Fibroblast of skin of left quadriceps (primary cell): ENCODE data around the gene ZGPAT.

Experiments used
- DNase-seq, 2 experiments: peaks; one replicate each; pipeline ENCODE4 v3.0.0-alpha.2; 2013; ENCODE audit warnings: low read depth in 2 of 2

ZGPAT gene

DNA sequence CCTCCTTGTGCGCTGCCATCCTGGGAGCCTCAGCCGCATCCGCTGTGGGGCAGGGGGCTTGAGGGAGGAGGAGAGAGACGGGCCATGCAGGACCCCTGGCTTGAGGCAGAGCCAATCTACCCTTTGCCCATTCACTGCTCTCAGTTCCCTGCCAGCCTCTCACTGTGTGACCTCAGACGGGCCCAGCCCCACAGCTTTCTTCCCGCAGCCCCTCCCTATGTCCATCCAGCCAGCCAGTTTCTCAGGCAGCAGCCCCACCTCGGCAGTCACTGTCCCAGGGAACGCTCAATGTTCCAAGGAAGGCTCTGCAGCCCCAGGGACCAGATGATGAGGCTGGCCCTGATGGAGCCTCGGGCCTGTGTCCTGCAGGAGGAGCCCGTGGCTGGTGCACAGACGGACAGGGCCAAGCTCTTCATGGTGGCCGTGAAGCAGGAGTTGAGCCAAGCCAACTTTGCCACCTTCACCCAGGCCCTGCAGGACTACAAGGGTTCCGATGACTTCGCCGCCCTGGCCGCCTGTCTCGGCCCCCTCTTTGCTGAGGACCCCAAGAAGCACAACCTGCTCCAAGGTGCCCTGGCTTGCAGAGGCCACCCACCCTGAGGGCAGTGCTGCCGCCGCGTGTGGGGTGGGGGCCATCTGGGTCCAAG is 15.3 kb upstream of the ZGPAT start:
- DNase-seq: no peak

DNA sequence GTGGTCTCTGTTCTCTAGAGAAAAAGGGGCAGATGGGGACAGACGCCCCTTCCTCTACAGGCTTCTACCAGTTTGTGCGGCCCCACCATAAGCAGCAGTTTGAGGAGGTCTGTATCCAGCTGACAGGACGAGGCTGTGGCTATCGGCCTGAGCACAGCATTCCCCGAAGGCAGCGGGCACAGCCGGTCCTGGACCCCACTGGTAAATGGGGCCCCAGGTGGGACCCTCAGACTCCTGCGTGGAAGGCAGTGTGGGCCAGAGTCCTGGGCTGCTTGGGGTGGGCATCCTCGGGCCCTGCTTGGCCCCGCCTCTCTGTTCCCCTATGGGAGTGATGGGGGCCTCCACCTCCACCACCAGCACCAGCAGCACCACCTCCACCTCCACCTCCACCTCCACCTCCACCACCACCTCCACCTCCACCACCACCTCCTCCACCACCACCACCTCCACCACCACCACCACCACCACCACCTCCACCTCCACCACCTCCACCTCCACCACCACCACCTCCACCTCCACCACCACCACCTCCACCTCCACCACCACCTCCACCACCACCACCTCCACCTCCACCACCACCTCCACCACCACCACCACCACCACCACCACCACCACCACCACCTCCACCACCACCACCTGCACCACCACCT is 14.6 kb upstream of the ZGPAT start:
- no peak for DNase-seq

DNA sequence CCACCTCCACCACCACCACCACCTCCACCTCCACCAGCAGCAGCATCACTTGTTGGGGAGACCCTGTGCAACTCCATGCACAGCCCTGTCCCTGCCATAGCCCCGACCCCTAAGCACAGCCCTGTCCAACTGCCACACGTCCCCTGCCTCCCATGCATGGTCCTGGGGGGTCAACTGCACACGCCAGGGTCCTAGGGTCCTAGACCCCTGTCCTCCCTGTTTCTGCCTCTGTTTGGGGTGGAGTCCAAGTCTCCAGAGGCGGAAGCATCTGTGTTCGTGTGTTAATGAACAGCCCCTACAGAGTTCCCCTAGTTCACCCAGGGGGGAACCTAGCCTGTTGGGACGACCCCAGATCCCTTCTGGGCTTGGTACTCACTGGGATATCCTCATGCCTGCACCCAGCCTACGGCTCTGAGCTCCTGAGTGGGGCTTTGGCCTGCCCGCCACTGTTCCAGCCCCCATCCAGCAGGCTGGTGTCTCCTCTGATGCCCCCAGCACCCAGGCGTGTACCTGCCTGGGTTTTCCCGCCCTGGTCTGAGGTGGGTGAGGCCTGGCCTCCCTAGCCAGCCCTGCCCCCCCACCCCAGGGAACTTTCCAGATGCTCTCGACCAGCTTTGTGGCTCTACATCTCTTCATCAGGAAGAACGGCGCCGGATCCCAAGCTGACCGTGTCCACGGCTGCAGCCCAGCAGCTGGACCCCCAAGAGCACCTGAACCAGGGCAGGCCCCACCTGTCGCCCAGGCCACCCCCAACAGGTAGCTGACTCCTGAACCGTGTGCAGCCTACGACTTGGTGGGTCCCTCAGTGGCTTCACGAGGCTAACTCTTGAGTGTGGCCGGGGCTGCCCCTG is 13.9 kb upstream of the ZGPAT start:
- DNase-seq: no peak

DNA sequence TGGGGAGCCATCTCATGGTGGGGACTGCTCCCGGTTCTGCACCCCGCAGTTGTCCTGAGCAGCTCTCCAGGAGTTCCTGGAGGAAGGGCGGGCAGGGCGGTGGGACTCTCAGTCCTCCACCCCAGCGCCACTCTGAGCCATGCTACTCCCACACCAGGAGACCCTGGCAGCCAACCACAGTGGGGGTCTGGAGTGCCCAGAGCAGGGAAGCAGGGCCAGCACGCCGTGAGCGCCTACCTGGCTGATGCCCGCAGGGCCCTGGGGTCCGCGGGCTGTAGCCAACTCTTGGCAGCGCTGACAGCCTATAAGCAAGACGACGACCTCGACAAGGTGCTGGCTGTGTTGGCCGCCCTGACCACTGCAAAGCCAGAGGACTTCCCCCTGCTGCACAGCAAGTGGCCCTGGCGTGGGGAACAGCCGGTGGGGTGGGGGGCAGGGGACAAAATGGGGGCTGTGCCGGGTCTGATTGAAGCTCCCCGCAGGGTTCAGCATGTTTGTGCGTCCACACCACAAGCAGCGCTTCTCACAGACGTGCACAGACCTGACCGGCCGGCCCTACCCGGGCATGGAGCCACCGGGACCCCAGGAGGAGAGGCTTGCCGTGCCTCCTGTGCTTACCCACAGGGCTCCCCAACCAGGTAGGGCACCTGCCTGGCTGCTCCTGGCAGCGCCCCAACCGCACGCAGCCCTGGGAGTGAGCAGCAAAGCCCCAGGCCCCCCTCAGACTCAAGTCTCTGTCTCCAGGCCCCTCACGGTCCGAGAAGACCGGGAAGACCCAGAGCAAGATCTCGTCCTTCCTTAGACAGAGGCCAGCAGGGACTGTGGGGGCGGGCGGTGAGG is 13.0 kb upstream of the ZGPAT start:
- DNase-seq: no peak

DNA sequence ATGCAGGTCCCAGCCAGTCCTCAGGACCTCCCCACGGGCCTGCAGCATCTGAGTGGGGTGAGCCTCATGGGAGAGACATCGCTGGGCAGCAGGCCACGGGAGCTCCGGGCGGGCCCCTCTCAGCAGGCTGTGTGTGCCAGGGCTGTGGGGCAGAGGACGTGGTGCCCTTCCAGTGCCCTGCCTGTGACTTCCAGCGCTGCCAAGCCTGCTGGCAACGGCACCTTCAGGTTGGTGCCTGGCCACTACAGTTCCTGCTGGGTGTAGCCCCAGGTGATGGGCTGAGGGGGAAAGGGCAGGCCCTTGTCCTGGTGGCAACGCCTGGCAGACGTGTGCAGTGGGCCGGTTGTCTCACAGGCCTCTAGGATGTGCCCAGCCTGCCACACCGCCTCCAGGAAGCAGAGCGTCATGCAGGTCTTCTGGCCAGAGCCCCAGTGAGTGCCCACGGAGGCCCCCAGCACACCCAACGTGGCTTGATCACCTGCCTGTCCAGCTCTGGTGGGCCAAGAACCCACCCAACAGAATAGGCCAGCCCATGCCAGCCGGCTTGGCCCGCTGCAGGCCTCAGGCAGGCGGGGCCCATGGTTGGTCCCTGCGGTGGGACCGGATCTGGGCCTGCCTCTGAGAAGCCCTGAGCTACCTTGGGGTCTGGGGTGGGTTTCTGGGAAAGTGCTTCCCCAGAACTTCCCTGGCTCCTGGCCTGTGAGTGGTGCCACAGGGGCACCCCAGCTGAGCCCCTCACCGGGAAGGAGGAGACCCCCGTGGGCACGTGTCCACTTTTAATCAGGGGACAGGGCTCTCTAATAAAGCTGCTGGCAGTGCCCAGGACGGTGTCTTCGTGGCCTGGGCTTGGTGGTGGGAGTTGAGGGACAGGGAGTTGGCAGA is 12.2 kb upstream of the ZGPAT start:
- DNase-seq: no peak

DNA sequence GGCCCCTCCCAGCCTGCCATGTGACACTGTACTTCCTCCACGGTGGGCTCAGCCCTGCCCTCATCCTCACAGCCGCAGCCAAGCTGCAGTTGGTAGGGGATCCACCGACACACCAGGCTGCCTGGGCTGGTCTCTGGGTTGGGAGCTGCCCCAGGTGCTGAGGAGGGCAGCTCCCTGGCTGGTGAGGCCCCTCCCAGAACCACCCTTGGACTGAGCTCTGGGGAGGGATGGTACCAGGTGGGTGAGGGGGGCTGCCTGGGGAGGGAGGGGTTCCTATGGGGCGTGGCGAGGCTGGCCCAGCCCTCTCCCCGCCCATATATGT is 11.6 kb upstream of the ZGPAT start:
- no peak for DNase-seq

DNA sequence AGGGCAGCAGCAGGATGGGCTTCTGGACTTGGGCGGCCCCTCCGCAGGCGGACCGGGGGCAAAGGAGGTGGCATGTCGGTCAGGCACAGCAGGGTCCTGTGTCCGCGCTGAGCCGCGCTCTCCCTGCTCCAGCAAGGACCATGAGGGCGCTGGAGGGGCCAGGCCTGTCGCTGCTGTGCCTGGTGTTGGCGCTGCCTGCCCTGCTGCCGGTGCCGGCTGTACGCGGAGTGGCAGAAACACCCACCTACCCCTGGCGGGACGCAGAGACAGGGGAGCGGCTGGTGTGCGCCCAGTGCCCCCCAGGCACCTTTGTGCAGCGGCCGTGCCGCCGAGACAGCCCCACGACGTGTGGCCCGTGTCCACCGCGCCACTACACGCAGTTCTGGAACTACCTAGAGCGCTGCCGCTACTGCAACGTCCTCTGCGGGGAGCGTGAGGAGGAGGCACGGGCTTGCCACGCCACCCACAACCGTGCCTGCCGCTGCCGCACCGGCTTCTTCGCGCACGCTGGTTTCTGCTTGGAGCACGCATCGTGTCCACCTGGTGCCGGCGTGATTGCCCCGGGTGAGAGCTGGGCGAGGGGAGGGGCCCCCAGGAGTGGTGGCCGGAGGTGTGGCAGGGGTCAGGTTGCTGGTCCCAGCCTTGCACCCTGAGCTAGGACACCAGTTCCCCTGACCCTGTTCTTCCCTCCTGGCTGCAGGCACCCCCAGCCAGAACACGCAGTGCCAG is 11.0 kb upstream of the ZGPAT start, which contains the start of gene TNFRSF6B:
Gene TNFRSF6B, plus strand, starts transcription at position 25 of the 729 bp plus-strand sequence. Its CDS starts 116 bp downstream, at position 141.
- no peak for DNase-seq

DNA sequence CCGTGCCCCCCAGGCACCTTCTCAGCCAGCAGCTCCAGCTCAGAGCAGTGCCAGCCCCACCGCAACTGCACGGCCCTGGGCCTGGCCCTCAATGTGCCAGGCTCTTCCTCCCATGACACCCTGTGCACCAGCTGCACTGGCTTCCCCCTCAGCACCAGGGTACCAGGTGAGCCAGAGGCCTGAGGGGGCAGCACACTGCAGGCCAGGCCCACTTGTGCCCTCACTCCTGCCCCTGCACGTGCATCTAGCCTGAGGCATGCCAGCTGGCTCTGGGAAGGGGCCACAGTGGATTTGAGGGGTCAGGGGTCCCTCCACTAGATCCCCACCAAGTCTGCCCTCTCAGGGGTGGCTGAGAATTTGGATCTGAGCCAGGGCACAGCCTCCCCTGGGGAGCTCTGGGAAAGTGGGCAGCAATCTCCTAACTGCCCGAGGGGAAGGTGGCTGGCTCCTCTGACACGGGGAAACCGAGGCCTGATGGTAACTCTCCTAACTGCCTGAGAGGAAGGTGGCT is 10.4 kb upstream of the ZGPAT start:
- no peak for DNase-seq

DNA sequence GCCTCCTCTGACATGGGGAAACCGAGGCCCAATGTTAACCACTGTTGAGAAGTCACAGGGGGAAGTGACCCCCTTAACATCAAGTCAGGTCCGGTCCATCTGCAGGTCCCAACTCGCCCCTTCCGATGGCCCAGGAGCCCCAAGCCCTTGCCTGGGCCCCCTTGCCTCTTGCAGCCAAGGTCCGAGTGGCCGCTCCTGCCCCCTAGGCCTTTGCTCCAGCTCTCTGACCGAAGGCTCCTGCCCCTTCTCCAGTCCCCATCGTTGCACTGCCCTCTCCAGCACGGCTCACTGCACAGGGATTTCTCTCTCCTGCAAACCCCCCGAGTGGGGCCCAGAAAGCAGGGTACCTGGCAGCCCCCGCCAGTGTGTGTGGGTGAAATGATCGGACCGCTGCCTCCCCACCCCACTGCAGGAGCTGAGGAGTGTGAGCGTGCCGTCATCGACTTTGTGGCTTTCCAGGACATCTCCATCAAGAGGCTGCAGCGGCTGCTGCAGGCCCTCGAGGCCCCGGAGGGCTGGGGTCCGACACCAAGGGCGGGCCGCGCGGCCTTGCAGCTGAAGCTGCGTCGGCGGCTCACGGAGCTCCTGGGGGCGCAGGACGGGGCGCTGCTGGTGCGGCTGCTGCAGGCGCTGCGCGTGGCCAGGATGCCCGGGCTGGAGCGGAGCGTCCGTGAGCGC is 9.8 kb upstream of the ZGPAT start:
- DNase-seq: no peak

DNA sequence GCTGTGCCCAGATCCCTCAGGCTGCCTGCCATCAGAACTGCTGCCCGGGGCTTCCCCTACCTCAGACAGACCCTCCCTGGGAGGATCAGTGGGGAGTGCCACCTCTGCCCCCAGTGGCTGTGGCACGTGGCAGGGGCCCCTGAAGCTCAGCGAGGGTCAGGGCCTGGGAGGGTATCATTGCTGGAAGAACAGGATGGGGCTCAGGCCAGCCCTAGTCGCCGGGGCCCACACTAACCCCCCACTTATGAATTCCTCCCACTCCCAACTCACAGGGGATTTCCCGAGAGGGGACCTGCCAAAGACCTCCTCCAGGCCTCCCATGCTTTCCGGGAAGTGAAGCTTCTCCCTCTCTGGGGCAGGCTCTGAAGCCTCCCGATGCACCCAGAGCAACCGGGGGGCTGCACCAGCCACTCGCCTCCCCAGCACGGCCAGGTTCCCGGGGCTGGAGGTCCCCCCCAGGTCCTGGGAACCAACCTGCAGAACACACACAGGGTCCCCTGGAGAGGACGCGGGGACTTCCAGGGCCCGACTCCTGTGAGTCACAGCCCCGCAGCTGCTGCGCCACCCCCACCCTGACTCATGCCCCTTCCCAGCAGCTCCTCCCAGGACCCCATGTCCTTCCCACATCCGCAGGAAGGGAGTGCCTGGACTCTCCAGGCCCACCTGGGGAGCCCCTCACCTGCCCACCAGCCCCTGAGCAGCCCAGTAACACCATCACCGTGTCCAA is 8.9 kb upstream of the ZGPAT start:
- peak; percentile 62 to 66 for DNase-seq

DNA sequence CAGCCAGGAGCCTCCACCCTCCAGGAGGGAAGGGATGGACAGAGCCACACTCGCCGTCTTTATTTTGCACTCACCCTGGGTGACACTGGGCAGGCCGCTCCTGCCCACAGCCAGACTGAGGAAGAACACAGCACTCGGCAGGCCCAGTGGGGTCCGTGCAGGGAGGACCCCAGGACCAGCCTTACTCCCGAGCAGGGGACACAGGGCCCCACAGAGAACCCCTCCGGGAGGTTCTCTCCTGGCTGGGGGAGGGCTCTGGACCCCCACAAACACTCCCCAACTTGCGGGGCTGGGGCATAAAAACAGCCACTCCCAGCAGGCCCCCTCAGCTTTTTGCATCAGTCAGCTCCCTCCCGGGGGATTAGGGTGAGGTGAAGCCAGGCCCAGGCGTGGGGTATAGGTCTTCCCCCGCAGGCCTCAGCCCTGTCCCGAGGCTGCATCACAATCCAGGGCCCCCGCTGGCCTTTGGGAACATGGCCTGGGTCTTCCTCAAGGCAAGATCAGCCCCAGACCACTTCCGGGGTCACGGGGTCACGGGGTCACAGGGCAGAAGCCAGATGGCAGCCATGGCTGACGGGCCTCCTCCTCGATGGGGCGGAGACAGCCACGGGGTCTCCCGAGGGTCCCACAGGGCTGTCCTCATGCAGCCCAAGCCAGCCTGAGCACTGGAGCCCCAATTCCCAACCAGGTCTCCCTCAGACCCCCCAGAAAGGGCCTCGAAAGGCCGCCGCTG is 8.2 kb upstream of the ZGPAT start:
- DNase-seq: no peak

DNA sequence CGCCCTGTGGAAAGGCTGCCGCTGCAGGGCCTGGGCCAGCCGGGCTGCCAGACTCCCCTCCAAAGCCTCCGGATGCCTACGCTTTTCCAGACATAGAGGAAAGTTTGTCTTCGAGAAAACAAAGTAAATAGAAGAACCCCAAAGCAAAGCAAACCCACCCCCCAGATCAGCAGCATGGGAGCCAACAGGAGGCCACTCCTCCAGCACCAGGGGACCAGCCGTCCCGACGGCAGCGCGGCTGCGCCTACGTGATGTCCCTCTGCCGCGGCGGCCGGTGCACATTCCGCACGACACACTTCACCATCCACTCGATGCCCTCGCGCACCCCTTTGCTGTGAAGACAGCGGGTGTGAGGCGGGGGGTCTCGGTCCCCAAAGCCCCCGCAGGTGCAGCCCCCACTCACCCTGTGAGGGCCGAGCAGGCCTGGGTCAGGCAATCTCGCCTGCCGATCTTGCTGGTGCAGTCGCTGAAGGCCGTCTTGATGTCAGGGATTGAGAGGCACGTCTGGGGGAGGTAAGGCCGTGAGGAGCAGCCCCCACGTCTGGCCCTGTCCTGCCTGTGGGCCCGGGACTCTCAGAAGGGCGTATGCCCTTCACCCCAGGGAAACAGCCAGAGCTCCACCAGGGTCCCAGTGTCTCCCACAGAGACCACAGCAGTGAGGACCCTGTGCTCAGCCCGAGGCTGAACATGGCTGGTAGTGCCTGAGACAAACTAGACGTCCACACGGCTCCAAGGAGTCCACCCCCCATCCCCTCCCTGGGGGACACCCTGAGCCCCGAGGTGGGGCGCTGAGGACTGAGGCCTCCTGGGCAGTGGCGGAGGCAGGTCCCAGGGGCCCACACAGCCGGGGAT is 7.4 kb upstream of the ZGPAT start:
- DNase-seq: no peak

DNA sequence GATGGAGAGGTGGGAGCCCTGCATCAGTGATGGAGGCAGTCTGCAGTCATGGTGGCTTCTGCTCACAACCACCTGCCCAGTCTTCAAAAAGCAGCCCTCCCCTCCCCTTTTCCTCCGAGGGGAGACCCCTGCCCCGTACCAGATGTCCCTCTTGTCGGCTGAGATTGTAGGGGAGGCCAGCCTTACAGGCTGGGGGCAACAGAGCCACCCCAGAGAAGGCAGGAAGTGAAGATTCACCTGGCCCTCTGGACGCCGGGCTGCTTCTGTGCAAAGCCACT is 6.8 kb upstream of the ZGPAT start:
- DNase-seq: no peak

DNA sequence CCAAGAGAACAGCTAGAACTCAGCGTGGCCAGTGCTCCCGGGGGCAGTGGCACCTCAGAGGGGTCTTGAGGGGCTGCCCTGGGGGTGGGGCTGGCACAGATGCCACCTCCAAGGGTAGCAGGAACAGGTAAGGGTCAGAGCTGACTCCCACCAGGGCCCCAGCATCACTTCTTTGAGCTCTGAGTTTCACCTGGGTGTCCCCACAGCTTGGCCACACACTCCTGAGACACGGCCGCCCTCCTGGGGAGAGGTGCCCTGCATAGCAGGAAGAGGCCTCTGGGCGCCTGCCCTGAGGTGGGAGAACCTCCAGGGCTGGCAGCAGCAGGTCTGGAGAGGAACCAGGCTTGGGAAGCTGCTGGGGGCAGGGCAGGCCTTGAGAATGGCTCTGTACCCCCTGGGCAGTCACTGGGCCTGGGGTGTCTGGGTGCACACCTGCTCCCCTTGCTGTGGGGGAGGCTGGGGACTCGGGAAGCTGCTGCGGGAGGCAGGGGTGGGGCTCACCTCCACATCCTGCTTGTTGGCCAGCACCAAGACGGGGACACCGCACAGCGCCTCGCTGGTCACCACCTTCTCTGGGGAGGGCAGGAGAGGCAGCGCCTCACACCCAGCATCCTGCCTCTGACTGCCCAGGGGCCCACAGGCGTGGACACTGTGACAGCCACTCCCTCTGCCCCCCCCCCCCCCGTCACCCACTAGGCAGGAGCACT is 6.4 kb upstream of the ZGPAT start:
- no peak for DNase-seq

DNA sequence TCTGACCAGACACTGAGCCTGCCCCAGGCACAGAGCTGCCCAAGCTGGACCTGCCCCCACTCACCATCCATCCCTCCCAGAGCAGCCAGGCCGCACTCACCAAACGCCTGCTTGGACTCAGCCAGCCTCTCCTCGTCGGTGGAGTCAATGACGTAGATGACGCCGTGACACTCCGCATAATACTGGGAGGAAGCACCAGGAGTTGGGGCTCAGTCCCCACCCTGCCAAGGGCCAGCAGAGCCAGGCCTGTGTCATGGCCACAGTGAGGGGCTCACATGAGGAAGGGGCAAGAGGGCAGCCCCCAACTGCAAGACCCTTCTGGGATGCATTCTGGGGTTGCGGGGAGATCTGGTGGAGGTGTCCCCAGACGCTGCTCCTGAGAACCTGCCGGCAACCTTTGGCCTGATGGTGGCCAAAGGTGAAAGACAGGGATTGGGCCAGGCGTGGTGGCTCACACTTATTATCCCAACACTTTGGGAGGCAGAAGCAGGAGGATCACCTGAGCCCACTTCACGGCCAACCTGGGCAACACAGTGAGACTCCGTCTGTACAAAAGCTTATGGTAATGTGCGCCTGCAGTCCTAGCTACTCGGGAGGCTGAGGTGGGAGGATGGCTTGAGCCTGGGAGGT is 5.7 kb upstream of the ZGPAT start:
- DNase-seq: no peak

DNA sequence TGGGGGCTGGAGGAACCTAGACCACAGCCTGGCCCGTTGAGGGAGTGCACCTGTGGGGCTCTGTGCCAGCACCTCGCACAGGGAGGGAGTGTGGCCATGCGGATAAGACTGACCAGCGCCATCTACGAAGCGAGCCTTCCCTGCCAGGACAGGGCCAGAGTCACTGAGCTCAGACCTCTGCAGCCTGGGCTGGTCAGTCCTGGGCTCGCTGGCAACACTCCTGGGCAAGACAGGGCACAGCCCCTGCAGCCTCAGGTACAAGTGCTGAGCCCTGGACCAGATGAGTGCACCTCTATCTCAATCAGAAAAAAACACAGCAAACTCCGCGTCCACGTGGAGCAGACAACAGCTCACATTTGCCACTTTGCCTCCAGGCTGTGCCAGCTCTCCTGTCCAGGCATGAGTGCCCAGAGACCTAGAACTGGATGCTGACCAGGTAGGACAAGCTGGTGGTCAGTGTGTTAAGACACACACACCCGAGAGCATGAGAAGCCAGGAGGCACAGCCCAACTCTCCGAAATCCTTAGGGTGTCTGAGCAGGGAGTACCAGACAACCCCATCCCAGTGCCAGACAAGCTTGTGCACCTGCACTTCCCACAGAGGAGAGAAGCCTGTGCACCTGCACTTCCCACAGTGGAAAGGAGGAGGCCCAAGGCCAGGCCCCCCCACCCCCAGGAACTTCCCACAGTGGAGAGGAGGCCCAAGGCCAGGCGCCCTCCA is 4.9 kb upstream of the ZGPAT start:
- no peak for DNase-seq
